EL (cell line): ENCODE results near the gene BHLHA9.

Experiments used
- DNase-seq: peaks from one replicate; pipeline ENCODE4 v3.0.0-alpha.2; 2016

The BHLHA9 gene

GRCh38 chr17:1256699-1257098 lies 13.5 kb upstream of the BHLHA9 start:
- no peak for DNase-seq

- no peak for DNase-seq
Observed at GRCh38 chr17:1260086-1260769, 10.0 kb upstream of the BHLHA9 start.

- DNase-seq = no peak
Observed at GRCh38 chr17:1260770-1261161, 9.5 kb upstream of the BHLHA9 start.

GRCh38 chr17:1264196-1264595 lies 6.0 kb upstream of the BHLHA9 start:
- DNase-seq = no peak

- no peak for DNase-seq
Observed at GRCh38 chr17:1267471-1267943, 2.7 kb upstream of the BHLHA9 start.

- DNase-seq = no peak
Observed at GRCh38 chr17:1271030-1271423, 783 bp downstream of the BHLHA9 start.

GRCh38 chr17:1271441-1271840 lies 1.2 kb downstream of the BHLHA9 start:
- no peak for DNase-seq

GRCh38 chr17:1272701-1273100 lies 2.5 kb downstream of the BHLHA9 start:
- DNase-seq = no peak

GRCh38 chr17:1273492-1274244 lies 3.4 kb downstream of the BHLHA9 start:
- no peak for DNase-seq

GRCh38 chr17:1274245-1274608 lies 4.0 kb downstream of the BHLHA9 start:
- DNase-seq = no peak

GRCh38 chr17:1275205-1275961 lies 5.1 kb downstream of the BHLHA9 start:
- no peak for DNase-seq

GRCh38 chr17:1275962-1276736 lies 5.9 kb downstream of the BHLHA9 start:
- DNase-seq = peak; percentile 58

GRCh38 chr17:1280652-1281051 lies 10.4 kb downstream of the BHLHA9 start:
- DNase-seq = no peak

- DNase-seq = no peak
Observed at GRCh38 chr17:1286379-1287106, 16.3 kb downstream of the BHLHA9 start.

- no peak for DNase-seq
Observed at GRCh38 chr17:1289695-1290094, 19.5 kb downstream of the BHLHA9 start.

GRCh38 chr17:1290676-1291075 lies 20.4 kb downstream of the BHLHA9 start:
- DNase-seq = no peak

GRCh38 chr17:1294157-1294717 lies 24.0 kb downstream of the BHLHA9 start:
- no peak for DNase-seq

- no peak for DNase-seq
Observed at GRCh38 chr17:1298606-1299005, 28.4 kb downstream of the BHLHA9 start.

GRCh38 chr17:1299552-1300370 lies 29.5 kb downstream of the BHLHA9 start:
- DNase-seq = no peak

GRCh38 chr17:1300371-1300905 lies 30.2 kb downstream of the BHLHA9 start:
- DNase-seq = no peak

GRCh38 chr17:1301546-1301945 lies 31.3 kb downstream of the BHLHA9 start:
- DNase-seq = no peak
